HG03558 (cell line): ENCODE data around the gene DRG1.
"Not testable (repeated sequence)": the region's sequence is repeated elsewhere in the genome, so short reads cannot be mapped to it uniquely, and the experiment has no call there.

Experiments
- ATAC-seq: cut with Tn5 transposase; IDR thresholded peaks from one replicate; pipeline ENCODE4 v1.9.1; 2021; ENCODE audit warnings: moderate number of reproducible peaks; ENCODE audit not compliant: unreplicated experiment; ENCODE audit errors: extremely low read depth

DRG1 gene

DNA sequence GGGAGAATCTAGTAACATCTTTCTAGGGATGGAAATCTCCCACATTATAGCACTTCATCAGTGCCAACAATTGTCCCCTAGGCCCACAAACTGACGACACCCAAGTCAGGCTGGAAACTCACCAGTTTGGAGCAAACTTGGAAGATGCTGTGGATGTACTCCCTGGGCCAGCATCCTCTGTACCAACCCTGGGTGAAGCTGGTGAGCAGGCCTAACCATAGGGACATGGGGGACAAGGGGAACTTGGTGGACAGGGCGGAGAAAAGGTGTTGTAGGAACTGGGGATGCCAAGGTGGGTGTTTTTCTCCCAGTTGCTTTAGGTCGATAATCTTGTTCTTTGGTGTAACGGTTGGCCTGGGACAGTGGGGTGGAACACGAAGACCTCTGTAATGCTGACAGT lies 42.2 kb downstream of the DRG1 start:
- no peak for ATAC-seq

- ATAC-seq, result no peak
Measured at GRCh38 chr22:31442768-31443489, 43.5 kb downstream of the DRG1 start.

DNA sequence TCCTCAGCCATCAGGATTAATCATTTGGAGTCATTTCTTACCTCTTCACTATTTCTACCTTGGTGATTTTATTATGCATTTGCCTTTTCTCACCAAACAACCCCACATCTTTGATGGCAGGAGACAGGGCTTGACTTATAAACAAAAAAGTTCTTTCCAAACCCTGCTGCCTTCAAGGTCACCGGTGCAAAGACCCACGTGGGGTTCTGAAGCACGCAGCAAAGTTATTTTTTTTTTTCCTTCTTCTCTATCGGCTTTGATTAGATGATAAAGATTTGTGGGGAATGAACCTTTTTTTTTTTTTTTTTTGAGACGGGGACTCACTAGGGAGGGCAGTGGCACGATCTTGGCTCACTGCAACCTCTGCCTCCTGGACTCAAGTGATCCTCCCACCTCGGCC lies 44.1 kb downstream of the DRG1 start:
- ATAC-seq, result no peak

GRCh38 chr22:31445642-31446041 lies 46.2 kb downstream of the DRG1 start:
- no peak for ATAC-seq

GRCh38 chr22:31446208-31446607 lies 46.8 kb downstream of the DRG1 start:
- ATAC-seq, result no peak

DNA sequence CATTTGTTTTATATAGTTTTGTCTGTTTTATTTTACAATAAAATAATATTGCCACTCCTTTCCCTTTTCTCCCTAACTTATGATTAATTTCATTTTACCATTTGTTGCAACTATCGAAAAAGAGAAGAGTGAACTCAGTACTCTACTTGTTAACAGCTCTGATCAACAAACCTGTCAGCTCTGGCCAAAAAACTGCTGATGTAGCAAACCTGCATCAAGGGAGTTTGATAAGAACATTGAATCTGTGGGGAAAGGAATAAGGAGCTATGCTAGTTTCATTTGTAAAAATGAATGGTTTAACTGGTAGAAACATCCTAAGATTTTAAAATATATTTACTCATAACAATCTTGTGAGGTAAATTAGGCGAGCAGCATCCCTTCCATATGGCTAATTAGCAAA lies 47.4 kb downstream of the DRG1 start:
- no peak for ATAC-seq

- no peak for ATAC-seq
Measured at GRCh38 chr22:31447337-31447736, 47.9 kb downstream of the DRG1 start.

GRCh38 chr22:31448382-31448781 lies 49.0 kb downstream of the DRG1 start:
- ATAC-seq, result no peak

- no peak for ATAC-seq
Measured at GRCh38 chr22:31449506-31449905, 50.1 kb downstream of the DRG1 start.

DNA sequence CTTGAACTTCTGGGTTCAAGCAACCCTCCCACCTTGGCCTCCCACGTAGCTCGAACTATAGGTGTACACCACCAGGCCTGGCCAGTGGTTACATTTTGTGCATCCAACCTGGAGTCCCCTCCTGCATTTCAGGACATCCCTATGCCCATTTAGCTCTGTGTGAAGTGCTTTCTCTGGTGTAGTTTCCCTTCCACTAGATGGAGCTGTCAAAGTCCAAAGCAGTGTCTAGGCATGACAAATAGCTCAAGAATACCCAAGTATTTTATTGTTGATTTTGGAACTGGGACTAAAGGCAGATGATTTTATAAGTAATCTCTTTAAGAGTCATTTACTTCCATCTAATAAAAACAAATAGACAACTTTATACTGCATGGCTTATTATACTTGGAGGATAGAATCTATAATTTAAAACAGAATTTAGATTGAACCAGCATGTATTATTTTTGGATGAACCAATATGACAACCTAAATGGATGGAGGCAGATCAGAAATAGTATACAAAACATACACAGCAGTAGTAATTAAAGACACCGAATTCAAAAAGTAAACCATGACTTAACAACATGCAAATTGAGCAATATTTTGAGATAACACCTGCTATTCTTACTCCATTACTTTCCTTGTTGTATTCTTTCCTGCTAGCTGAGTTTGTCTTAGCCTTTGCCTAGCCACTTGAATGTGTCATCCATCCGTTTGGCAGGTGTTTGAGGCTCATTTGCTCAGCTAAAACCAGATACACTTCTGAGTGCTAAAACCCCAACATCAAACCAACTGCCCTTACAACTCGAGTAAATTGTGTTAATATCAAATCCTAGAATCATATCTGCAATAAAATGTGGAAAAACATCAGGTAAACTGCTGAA lies 52.5 kb downstream of the DRG1 start:
- no peak for ATAC-seq

GRCh38 chr22:31461699-31462098 lies 62.3 kb downstream of the DRG1 start:
- no peak for ATAC-seq

DNA sequence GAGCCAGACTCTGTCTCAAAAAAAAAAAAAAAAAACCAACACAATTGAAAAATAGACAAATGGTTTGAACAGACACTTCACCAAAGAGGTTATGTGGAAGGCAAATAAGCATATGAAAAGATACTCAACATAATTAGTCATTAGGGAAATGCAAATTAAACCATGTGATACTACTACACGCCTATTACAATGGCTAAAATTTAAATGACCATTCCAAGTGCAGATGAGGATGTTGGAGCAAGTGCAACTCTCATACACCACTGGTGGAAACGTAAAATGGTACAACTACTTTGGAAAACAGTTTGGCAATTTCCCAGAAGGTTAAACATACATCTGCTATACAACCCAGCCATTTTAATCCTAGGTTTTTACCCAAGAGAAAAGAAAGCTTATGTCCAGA lies 65.9 kb downstream of the DRG1 start:
- ATAC-seq, result no peak

DNA sequence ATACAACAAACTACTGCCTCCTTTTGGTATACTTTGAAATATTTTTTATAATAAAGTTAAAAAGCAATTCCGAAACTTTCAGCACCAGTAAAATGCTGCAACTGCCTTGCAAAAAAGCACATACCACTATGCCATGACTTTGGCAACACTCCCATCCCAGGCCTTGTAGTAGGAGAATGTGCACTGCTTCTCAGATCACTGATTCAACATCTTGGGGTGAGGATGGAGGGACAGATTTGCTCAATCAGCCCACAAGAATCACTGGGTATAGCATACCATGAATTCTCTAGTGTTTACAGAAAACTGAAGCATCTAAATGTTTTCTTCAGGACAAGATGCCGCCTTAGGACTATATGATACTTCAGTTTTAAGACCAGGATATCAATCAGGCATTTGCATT lies 75.3 kb downstream of the DRG1 start:
- no peak for ATAC-seq

DNA sequence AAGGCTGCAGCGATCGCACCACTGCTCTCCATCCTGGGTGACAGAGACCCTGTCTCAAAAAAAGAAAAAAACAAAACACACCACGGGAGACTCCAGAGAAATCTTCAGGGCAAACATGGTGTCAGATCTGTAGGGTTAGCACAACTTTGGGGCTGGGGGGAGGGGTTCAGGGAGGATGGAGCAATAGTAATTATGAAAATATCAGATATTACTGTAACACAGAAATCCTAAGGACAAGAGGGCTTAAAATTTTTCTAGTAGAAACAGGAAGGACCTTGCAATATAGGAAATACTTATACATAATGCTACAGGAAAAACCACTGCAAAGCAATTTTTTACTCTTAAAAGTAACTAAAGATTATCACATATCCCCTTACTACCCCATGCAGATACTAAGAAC lies 76.4 kb downstream of the DRG1 start:
- no peak for ATAC-seq

DNA sequence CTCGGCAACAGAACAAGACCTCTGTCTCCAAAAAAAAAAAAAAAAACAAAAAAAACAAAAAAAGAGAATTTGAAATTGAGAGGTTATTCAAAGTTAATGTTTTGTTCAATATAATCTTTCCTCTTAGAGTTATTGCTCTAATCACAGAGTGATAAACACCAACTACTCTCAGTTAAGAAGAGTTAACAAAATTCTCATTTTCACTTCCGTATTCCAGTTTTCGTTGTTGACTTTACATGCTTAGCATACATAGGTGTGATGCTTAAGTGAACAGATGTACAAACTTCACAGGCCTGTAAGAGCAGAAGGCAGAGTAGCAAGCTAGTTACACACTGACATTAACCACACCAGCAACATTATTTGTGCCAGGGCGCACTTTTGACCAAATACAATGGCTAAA lies 77.9 kb downstream of the DRG1 start:
- no peak for ATAC-seq

DNA sequence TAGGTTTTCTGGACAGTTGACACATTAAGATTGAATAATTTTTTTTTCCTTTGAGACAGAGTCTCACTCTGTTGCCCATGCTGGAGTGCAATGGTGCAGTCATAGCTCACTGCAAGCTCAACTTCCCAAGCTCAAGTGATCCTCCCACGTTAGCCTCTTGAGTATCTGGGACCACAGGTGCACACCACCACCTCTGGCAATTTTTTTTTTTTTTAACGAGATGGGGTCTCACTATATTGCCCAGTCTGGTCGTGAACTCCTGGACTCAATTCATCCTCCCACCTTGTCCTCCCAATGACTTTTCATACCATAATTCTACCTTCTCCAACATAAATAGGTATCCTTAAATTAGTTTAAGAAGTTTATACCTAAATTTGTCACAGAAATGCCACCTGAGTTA lies 81.7 kb downstream of the DRG1 start:
- ATAC-seq, result no peak

DNA sequence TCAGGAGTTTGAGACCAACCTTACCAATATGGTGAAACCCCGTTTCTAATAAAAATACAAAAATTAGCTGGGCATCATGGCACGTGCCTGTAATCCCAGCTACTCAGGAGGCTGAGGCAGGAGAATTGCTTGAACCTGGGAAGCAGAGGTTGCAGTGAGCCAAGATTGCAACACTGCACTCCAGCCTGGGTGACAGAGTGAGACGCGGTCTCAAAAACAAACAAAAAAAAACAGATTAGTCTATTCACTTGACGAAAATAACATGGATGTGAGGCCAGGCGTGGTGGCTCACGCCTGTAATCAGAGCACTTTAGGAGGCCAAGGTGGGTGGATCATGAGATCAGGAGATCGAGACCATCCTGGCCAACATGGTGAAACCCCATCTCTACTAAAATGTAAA lies 83.1 kb downstream of the DRG1 start:
- ATAC-seq, result not testable (repeated sequence)
